ENCODE data around the gene SDE2.
A peak's percentile ranks its signal among the peaks of the same experiment; 100 is the strongest.
"Not testable (repeated sequence)": the region's sequence is repeated elsewhere in the genome, so short reads cannot be mapped to it uniquely, and the experiment has no call there.

SDE2 gene

GRCh38 chr1:225975146-225975545, 24.0 kb downstream of the SDE2 start:
- not testable (repeated sequence) for DNase-seq (ENCODE audit: low read depth)

DNA sequence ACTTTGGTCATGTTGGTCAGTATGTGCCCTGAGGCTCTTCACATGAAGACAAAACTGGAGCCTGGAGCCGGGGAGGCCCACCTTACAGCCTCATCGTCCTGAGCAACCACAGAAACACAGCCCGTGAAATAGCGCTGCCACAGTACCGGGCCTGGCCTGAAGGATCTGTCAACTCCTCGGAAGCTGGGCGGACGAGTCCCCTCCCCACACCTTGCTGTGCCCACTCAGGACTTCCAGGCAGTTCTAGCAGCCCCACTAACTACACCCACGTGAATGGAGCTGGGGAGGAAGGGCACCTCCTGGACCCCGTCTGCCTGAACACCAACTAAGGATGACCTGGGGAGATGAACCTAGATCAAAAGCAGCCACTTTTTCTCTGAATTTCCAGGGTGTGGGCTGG, 24.7 kb downstream of the SDE2 start:
- DNase-seq (ENCODE audit: low read depth) = no peak

GRCh38 chr1:225973158-225973557, 26.0 kb downstream of the SDE2 start:
- no peak for DNase-seq (ENCODE audit: low read depth)

DNA sequence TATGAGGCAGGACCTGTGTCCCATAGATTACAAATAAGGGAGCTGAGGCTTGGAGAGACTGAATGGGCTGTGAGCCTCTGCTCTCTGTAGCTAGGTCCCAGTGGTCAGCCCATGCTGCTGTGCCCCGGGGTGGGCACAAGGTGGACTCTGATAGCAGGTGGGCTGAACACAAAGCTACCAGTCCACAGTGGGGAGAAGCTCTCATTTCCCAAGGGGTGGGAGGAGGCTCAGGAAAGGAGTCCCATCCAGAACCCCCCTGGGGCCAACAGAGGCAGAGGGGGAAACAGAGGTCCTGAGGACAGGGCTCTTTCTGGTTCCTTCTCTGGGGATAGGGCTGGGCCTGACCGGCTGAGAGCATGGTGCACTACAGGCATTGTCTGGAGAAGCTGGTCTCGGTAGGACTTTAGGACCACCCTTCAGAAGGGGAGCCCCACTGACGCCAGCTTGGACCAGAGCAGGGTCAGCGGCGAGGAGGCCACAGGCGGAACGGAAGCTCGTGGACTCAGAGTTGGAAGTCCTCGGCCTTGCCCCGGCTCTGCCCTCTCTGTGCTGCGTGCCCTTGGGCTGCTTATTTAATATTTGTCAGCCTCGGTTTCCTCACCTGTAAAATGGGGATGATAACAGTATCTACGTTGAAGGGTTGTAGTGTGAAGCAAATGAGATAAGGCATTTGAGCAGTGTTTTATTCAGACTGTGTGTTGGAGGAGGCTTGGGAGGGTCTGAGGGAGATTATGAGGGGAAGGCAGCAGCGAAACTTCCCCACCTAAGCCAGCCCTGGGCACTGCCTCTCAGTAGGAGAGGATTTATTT, 26.6 kb downstream of the SDE2 start:
- no peak for DNase-seq (ENCODE audit: low read depth)

- DNase-seq (ENCODE audit: low read depth) = not testable (repeated sequence)
Observed at GRCh38 chr1:225970592-225971157, 28.5 kb downstream of the SDE2 start.

DNA sequence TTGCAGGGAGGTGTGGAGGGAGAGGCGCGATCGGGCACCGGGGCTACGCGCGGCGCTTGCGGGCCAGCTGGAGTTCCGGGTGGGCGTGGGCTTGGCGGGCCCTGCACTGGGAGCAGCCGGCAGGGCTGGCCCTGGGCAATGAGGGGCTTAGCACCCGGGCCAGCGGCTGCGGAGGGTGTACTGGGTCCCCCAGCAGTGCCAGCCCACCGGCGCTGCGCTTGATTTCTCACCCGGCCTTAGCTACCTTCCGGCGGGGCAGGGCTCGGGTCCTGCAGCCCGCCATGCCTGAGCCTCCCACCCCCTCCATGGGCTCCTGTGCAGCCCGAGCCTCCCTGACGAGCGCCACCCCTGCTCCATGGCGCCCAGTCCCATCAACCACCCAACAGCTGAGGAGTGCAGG, 29.4 kb downstream of the SDE2 start:
- DNase-seq (ENCODE audit: low read depth) = not testable (repeated sequence)

- DNase-seq (ENCODE audit: low read depth) = no peak
Observed at GRCh38 chr1:225965231-225965630, 33.9 kb downstream of the SDE2 start.

GRCh38 chr1:225963735-225964530, 35.2 kb downstream of the SDE2 start:
- DNase-seq (ENCODE audit: low read depth) = no peak

DNA sequence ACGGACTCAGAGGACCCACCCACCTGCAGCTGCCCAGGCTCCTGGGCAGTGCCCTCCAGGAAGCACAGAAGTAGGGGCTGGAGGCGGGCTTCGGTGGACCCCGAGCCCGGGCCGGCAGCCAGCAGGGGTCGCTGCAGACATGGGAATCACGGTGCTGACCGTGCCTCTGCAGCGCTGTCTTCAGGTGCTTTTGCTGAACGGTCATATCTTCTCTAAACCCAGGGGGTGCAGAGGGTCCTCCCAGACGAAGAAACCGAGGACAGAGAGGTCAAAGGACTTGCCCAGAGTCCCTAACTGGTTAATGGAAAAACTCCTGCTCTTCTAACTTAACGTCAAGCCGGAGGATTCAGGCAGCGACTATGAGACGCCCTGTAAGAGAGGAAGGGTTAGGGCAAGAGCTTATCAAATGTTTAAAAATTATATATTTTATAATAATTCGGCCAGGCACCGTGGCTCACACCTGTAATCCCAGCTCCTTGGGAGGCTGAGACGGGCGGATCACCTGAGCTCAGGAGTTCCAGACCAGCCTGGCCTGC, 36.6 kb downstream of the SDE2 start:
- peak; percentile 29 for DNase-seq (ENCODE audit: low read depth)

DNA sequence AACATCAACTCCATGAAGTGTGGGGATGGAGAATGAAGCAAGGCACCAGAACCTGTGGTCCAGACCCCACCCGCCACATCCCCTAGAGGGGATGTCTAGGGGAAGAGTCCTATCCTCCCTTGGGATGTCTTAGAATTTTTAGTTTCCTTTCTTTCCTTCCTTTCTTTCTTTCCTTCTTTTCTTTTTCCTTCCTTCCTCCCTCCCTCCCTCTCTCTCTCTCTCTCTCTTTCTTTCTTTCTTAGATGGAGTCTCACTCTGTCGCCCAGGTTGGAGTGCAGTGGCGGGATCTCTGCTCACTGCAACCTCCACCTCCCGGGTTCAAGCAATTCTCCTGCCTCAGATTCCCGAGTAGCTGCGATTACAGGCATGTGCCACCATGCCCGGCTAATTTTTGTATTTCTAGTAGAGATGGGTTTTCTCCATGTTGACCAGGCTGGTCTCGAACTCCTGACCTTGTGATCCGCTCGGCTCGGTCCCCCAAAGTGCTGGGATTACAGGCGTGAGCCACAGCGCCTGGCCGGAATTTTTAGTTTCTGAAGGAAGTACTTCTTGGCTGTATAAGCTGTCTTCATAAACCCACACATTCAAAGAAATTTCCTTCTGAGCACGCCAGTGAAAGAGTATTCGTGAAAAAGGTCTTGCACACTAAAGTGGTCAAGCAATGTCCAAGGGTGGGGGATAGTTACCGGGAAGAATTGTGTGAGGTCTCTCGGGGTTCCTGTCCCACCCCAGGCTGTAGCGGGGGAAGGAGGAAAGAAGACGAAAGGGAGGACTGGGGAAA, 37.3 kb downstream of the SDE2 start:
- no peak for DNase-seq (ENCODE audit: low read depth)

DNA sequence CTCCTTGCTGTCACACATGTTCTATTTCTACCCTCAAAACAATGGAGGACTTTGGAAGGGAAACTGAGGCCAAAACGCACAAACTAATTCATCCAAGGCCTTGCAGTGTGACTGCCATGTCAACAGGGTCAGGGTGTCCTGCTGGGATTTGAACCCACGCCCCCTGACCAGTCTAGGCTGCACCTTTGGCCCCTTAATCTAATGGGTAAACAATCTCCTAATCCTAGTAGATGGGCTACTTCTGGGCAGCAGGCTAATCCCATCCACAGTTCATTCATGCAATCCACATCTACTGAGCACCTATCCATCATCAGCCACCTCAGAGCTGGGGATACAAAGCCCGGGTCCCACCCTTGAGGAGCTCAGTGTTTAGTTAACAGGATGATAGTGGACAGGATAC, 41.1 kb downstream of the SDE2 start:
- no peak for DNase-seq (ENCODE audit: low read depth)

- no peak for DNase-seq (ENCODE audit: low read depth)
Observed at GRCh38 chr1:225954753-225955152, 44.4 kb downstream of the SDE2 start.

DNA sequence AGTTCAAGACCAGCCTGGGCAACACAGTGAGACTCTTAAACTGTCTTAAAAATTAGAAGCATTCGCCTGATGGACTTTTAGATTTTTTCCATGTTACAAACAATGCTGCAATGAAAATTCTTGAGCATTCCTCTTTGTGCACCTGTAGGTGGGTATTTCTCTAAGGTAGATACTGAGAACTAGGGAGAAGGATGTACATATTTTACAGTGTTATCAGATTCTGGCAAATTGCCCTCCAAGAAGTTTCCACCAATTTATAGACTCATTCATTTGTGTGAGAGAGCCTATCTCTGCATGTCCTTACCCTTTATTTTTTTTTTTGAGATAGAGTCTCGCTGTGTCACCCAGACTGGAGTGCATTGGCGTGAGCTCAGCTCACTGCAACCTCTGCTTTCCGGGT, 45.8 kb downstream of the SDE2 start:
- DNase-seq (ENCODE audit: low read depth) = no peak

DNA sequence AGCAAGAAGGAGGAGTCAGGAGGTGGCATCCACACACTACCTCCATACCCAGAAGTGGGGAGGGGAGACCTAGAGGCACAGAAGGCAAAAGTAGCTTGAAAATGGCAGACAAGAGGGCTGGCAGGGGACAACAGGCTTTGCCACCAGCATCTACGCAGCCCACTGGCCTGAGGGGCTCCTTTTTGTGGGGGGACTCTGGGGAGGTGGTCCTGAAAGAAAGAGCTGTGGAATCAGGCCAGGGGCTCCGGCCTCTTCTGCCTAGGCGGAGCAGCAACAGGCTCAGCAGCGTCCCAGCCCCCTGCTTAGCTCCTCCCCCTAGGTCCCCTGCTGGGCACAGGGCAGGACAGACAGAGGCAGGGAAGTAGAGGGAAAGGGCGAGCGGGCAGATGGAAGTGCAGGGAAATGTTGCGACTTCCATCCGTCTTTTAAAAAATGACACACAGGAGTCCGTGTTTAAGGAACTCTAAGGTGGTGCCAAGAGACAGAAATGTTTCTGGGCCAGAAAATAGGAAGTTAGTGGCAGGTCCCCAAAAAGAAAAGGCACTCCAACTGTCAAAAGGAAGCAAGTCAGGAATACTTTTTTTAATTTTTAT, 48.1 kb downstream of the SDE2 start:
- DNase-seq (ENCODE audit: low read depth) = no peak

GRCh38 chr1:225949041-225949440, 50.1 kb downstream of the SDE2 start:
- no peak for DNase-seq (ENCODE audit: low read depth)

DNA sequence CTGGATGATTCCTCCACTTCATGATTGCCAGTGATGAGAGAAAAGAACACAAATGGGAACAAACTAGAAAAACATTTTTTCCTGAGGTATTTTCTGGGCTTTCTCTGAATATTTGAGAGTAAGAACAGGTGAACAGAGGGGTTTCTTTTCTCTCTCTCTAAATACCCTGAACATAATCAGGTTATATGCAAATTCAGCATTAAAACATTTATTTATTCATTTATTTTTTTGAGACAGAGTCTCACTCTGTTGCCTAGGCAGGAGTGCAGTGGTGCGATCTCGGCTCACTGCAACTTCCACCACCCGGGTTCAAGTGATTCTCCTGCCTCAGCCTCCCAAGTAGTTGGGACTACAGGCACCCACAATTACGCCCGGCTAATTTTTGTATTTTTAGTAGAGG, 52.3 kb downstream of the SDE2 start:
- no peak for DNase-seq (ENCODE audit: low read depth)

DNA sequence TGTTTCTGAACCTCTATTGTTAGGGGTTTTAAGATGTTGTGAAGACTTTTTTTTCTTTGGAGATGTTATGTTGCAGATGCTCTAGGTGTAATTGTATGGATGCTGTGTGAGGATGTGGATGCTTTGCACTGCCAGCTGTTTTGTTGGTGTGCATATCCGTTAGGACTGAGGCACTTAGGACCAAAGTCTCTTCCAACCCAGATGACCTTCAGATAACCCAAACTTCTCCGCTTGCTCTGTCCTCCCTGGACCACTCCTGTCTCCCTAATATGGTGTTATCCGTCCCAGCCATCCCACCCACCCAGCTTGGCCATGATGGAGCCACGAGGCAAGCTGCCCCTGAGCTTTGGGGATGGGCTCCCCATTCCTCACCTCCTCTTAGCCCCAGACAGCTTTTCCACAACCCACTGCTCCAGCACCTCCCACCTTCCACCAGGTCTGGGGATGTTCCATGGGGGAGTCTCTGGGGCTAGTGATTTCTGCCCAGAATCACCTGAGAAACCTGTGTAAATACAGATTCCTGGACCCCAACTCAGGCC, 53.0 kb downstream of the SDE2 start:
- DNase-seq (ENCODE audit: low read depth) = no peak

- no peak for DNase-seq (ENCODE audit: low read depth)
Observed at GRCh38 chr1:225945564-225945963, 53.6 kb downstream of the SDE2 start.

DNA sequence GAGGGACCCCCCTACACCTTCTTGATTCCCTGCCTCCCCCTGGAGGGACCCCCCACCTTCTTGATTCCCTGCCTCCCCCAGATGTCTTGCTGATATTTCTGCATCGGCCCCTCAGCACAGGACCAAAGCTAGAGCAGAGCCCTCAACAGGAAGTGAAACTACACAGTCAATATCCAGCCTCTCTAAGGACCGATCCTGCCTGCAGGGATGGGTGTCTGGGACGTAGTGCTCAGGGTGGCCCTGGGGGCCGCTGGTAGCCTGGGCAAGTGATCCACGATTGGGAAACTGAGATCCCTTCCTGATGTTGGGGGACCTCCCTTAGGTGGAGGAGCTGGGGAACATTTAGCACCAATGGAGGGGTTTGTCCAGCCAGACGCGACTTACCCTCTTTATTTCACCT, 54.2 kb downstream of the SDE2 start:
- DNase-seq (ENCODE audit: low read depth) = no peak

DNA sequence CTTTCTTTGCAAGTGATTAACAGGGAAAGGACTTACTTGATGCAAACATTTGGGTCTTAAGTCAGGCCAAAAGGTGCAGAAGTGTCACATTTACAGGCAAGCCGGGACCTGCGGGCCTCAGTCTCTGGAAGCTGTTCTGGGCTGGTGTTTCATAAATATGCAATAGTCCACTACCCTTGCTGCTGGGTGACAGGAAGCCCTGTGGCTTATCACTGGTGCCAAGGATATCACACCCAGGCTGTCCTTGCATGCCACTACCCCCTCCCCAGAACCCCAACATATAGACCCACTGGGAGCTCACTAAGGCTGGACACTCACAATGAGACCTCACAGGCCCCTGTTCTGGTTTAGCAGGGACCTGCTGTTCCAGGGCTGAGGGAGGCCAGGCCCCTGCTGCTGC, 54.8 kb downstream of the SDE2 start:
- no peak for DNase-seq (ENCODE audit: low read depth)

DNA sequence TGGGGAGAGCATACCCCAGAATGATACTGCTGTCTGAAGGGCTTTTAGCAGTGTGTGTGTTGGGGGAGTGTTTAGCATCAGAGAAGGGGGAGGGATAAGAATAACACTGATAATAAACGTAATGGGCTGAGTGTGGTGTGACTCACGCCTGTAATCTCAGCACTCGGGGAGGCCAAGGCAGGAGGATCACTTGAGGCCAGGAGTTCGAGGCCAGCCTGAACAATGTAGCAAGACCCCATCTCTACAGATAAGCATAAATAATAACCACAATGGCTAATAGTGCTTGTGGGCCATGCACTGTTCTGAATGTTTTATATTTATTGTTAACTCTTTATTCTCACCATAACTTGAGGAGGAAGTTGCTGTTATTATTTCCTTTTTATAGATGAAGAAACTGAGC, 55.6 kb downstream of the SDE2 start:
- no peak for DNase-seq (ENCODE audit: low read depth)

Measured in stimulated activated CD4-positive, alpha-beta T cell treated with anti-CD3 and anti-CD28 coated beads, Interleukin-2, amount 100 ng/mL, for 4 hours (primary cell).